ENCODE data around the gene CLIC3. TPM values are rescaled to one million over a fixed set of nuclear protein-coding genes. Genes with fewer than 3 reads are reported as not detected.

Gene CLIC3
- total RNA-seq, 2 donors from 2014 or later: 6.5 to 11.8 TPM

DNA sequence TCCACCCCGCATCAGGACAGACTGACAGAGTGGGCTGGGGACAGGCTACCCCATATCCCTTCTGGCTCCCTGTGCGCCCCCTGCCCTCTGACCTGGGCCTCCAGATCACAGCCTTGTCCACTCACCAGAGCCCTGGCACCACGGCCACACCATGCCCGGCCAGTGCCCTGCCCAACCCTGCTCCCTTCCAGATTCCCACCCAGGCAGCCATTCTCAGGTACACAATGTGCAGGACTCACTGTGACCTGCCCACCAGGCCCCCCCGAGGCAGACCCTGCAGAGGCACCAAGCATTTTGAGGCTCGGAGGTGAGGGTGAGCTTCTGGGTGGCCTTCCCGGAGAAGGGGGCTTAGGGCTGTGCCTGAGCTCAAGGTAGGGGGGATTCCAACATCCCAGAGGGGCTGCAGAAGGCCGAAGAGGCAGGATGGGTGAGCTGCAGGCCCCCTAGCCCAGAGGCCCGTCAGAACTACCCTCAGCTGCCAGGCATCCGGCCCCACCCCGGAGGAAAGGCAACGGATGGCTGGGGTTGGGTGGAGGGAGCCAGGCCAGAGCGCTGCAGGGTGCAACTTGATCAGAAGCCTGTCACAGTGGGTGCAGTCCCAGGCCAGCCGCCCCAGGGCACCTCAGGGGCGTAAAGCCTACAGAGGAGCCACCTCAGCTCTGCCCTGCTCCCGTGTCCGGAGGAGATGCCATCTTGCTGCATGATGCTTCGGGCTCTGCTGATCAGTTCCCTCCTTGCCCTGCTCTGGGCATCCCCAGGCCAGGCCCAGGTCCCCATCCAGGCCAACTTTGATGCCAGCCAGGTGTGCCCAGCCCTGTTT is 13.9 kb downstream of the CLIC3 start, which contains the start of gene LCNL1:
LCNL1 (plus strand) TSS at position 762 of the 820 bp plus-strand sequence. CDS start 594 bp downstream, outside the sequence.
- DNase-seq (ENCODE audit: low spot score): no peak
- no peak within 1 kb of the TSS for H3K4me3 ChIP-seq
- H3K27me3 ChIP-seq: no peaks in the 10 kb centered on the region
- H3K36me3 ChIP-seq: no peaks in the 10 kb centered on the region
- H3K27ac ChIP-seq: peak within 1 kb of the TSS; percentile 77 to 81
- TF ChIP-seq CTCF (IDR thresholded peaks at IDR 0.05): no peak
- peaks cover 0 to 80% of the 10 kb centered on the region in 2 donors for H3K4me1 ChIP-seq
- no peaks in the 10 kb centered on the region for H3K9me3 ChIP-seq

DNA sequence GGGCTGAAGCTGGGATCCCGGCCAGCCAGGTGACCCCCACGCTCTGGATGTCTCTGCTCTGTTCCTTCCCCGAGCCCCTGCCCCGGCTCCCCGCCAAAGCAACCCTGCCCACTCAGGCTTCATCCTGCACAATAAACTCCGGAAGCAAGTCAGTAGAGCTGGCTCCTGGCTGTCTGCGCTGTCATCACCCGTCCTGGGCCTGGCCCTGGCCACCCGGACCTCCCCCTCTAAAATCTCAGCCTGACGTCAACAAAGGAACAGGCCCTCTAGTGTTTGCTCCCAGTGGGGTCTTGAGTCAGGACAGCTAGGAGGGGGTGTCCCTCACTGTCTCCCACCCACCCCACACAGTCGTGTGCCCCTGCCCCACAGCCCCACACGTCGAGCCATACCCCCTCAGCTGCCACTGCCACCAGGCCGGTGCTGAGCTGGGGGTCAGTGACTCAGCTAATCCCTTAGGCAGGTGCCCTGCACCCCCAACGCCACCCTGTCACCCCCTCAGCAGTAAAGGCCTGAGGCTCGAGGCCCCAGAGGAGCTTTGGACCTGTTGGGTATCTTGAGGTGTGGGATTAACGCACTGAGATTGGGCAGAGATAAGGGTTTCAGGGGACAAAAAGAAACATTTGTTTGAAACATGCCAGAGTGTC is 14.7 kb downstream of the CLIC3 start:
- Histone ChIP-seq H3K4me1 (peaks cover 0 to 87% of the 10 kb centered on the region in 2 donors), H3K4me3 (no peak overlapping the region), H3K27me3 (no peaks in the 10 kb centered on the region), H3K36me3 (no peaks in the 10 kb centered on the region), H3K27ac (peak overlapping the region; percentile 77 to 81), H3K9me3 (no peaks in the 10 kb centered on the region)
- no peak for DNase-seq (ENCODE audit: low spot score)
- peak in 1 of 2 donors; percentile 11 for TF ChIP-seq CTCF (IDR thresholded peaks at IDR 0.05)

GRCh38 chr9:136980669-136981478 is 15.5 kb downstream of the CLIC3 start:
- no peaks in the 10 kb centered on the region for H3K9me3 ChIP-seq
- no peak for TF ChIP-seq CTCF (IDR thresholded peaks at IDR 0.05)
- peaks cover 0 to 93% of the 10 kb centered on the region in 2 donors for H3K4me1 ChIP-seq
- no peaks in the 10 kb centered on the region for H3K36me3 ChIP-seq
- DNase-seq (ENCODE audit: low spot score): no peak
- H3K4me3 ChIP-seq: no peak overlapping the region
- H3K27me3 ChIP-seq: no peaks in the 10 kb centered on the region
- H3K27ac ChIP-seq: peak overlapping the region; percentile 77 to 81

GRCh38 chr9:136979769-136980587 is 16.4 kb downstream of the CLIC3 start:
- Histone ChIP-seq H3K9me3 (no peaks in the 10 kb centered on the region), H3K4me1 (peaks cover 0 to 93% of the 10 kb centered on the region in 2 donors), H3K27ac (peak overlapping the region in 1 of 2 donors; percentile 77), H3K36me3 (no peaks in the 10 kb centered on the region), H3K4me3 (no peak overlapping the region), H3K27me3 (no peaks in the 10 kb centered on the region)
- DNase-seq (ENCODE audit: low spot score): no peak
- TF ChIP-seq CTCF (IDR thresholded peaks at IDR 0.05): no peak
